ENCODE data around the gene ZNF215. TPM values are rescaled to one million over a fixed set of nuclear protein-coding genes. Genes with fewer than 3 reads are reported as not detected.

ZNF215 gene
- total and polyA plus RNA-seq, 2 of the 8 experiments (the other 6 are each of a cell fraction or from before 2014, with no cell fraction given): 6.4 to 17.9 TPM

DNA sequence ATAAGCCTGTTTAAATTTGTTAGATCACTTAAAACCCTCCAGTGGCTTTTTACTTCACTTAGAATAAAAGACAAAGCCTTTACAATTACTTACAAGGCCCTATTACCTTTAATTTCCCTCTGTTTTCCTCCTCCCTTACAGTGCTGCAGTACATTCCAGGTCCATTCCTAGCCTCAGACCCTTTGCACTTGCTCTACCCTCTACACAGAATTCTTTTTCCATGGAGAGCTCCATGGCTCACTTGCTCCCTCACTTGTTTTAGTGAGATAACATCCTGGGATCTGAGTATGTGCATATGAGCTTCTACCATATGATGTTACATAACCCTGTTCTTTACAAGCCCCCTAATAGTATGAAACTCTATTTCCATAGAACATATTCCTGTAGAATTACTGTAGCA is 69.5 kb downstream of the ZNF215 start:
- Histone ChIP-seq H3K14ac (ENCODE audit: insufficient read length) (no peak overlapping the region), H3K23me2 (ENCODE audit: low read depth, low read length) (no peaks in the 10 kb centered on the region), H3K9me3 (ENCODE audit: insufficient read depth in 2 of 2, low read depth in 1 of 2, low read length in 1 of 2) (no peaks in the 10 kb centered on the region), H3K79me1 (ENCODE audit: low read depth, low read length) (no peaks in the 10 kb centered on the region), H2BK20ac (ENCODE audit: low read length) (no peak overlapping the region), H3K23ac (ENCODE audit: insufficient read length) (no peak overlapping the region), H4K8ac (ENCODE audit: extremely low read depth, insufficient read depth, low read length) (no peak overlapping the region), H2BK12ac (ENCODE audit: low read depth, low read length) (no peak overlapping the region), H4K20me1 (replicated peaks in 1 of 2; ENCODE audit: control insufficient read depth in 1 of 2, insufficient read depth in 2 of 2, low read length in 2 of 2) (peaks cover 0 to 3% of the 10 kb centered on the region in 2 experiments), H4K91ac (replicated peaks; ENCODE audit: insufficient read length, low read length) (no peak overlapping the region), H3K27me3 (replicated peaks in 1 of 4; ENCODE audit: control insufficient read depth in 3 of 4, extremely low read depth in 1 of 4, insufficient read depth in 3 of 4, low read length in 3 of 4) (no peaks in the 10 kb centered on the region), H3K18ac (ENCODE audit: extremely low read depth, low read length) (no peak overlapping the region), H3K9ac (replicated peaks in 1 of 4; ENCODE audit: extremely low read depth in 1 of 4, low read depth in 3 of 4, low read length in 3 of 4) (no peak overlapping the region), H3K56ac (replicated peaks; ENCODE audit: insufficient read length, low read depth, low read length) (no peak overlapping the region), H4K5ac (ENCODE audit: insufficient read length, low read depth, low read length) (no peak overlapping the region), H3K36me3 (ENCODE audit: control insufficient read depth in 2 of 4, insufficient read depth in 4 of 4, low read length in 3 of 4) (peaks cover 0 to 5% (median under 1%) of the 10 kb centered on the region in 4 experiments; a peak in 1 of 8 replicates), H2AK5ac (ENCODE audit: low read depth, low read length) (no peak overlapping the region), H2BK5ac (ENCODE audit: low read depth, low read length) (no peak overlapping the region), H2AFZ (ENCODE audit: low read length) (no peak overlapping the region), H3K4me3 (ENCODE audit: extremely low read depth in 1 of 4, insufficient read depth in 2 of 4, low read depth in 3 of 4, low read length in 4 of 4) (no peak overlapping the region), H3K4ac (replicated peaks; ENCODE audit: insufficient read length, low read depth, low read length) (no peak overlapping the region), H3K79me2 (ENCODE audit: control insufficient read depth in 1 of 2, insufficient read depth in 2 of 2, low read length in 2 of 2) (no peaks in the 10 kb centered on the region), H2BK15ac (ENCODE audit: low read length) (no peak overlapping the region), H2BK120ac (replicated peaks; ENCODE audit: low read depth, low read length) (no peak overlapping the region), H3K27ac (ENCODE audit: low read depth, low read length) (no peak overlapping the region), H3K4me2 (ENCODE audit: insufficient read depth in 1 of 2, low read depth in 2 of 2, low read length in 2 of 2) (no peak overlapping the region), H3K4me1 (replicated peaks in 1 of 4; ENCODE audit: control insufficient read depth in 3 of 4, insufficient read depth in 4 of 4, low read length in 3 of 4) (no peaks in the 10 kb centered on the region)
- no peak for TF ChIP-seq HDAC2 (IDR thresholded peaks at IDR 0.05; ENCODE audit: borderline replicate concordance in 1 of 2, low read depth in 2 of 2, low read length in 2 of 2)
- TF ChIP-seq RAD21 (IDR thresholded peaks at IDR 0.05 in 1 of 2, conservative IDR thresholded peaks at IDR 0.05 in 1 of 2; ENCODE audit: low read depth in 2 of 2, low read length in 2 of 2): peak; percentile 36 to 46
- ChIA-PET POLR2A (ENCODE audit: partially characterized antibody) (no interaction called here), CTCF (ENCODE audit: partially characterized antibody) (interaction anchor here (1.0 to 5.0 kb wide), 2 partner anchors 16 to 184 kb away, joined by 3 to 22 read pairs; no protein-coding TSS in a partner anchor)
- FAIRE-seq (no peak), DNase-seq (ENCODE audit: low read depth in 1 of 2, low spot score in 2 of 2) (no peak)

Measured in H1 (cell line).